Endothelial cell of hepatic sinusoid (primary cell): Measurements from ENCODE around the gene SMOC1.

Source experiments
- in situ Hi-C: cut with HindIII; loops from 2 replicates; pipeline ENCODE4 v1.10.0; 2017; ENCODE audit warnings: low sequenced_read_pairs

SMOC1 gene

GRCh38 chr14:69879175-69880043 lies at the start of gene SMOC1:
SMOC1 (plus strand) TSS chr14:69879416; CDS start chr14:69879679, 263 bp downstream.
- in situ Hi-C loops = no loop called here

- in situ Hi-C loops = no loop called here
These were observed 40.3 kb upstream of the SMOC1 start for GRCh38 chr14:69838881-69839416.

- in situ Hi-C loops = no loop called here
These were observed 39.6 kb upstream of the SMOC1 start for GRCh38 chr14:69839661-69840060.

GRCh38 chr14:69841656-69842055 lies 37.6 kb upstream of the SMOC1 start:
- in situ Hi-C loops = no loop called here

GRCh38 chr14:69842686-69843420 lies 36.4 kb upstream of the SMOC1 start:
- in situ Hi-C loops = no loop called here

GRCh38 chr14:69844171-69844570 lies 35.0 kb upstream of the SMOC1 start:
- in situ Hi-C loops = no loop called here

GRCh38 chr14:69845050-69845581 lies 34.1 kb upstream of the SMOC1 start:
- in situ Hi-C loops = no loop called here

GRCh38 chr14:69845787-69846186 lies 33.4 kb upstream of the SMOC1 start:
- in situ Hi-C loops = no loop called here

- in situ Hi-C loops = no loop called here
These were observed 31.1 kb upstream of the SMOC1 start for GRCh38 chr14:69848156-69848555.

- in situ Hi-C loops = no loop called here
These were observed 30.3 kb upstream of the SMOC1 start for GRCh38 chr14:69848903-69849391.

- in situ Hi-C loops = loop anchor here (5.0 kb wide), 1 partner anchor 67 kb away; no protein-coding TSS in a partner anchor
These were observed 29.0 kb upstream of the SMOC1 start for GRCh38 chr14:69850086-69850735.

GRCh38 chr14:69850736-69851112 lies 28.5 kb upstream of the SMOC1 start:
- in situ Hi-C loops = loop anchor here (5.0 kb wide), 1 partner anchor 67 kb away; no protein-coding TSS in a partner anchor

GRCh38 chr14:69852531-69853321 lies 26.5 kb upstream of the SMOC1 start:
- in situ Hi-C loops = loop anchor here (5.0 kb wide), 1 partner anchor 65 kb away; no protein-coding TSS in a partner anchor

GRCh38 chr14:69853774-69854173 lies 25.4 kb upstream of the SMOC1 start:
- in situ Hi-C loops = loop anchor here (5.0 kb wide), 1 partner anchor 64 kb away; no protein-coding TSS in a partner anchor

- in situ Hi-C loops = loop anchor here (5.0 kb wide), 1 partner anchor 63 kb away; no protein-coding TSS in a partner anchor
These were observed 24.6 kb upstream of the SMOC1 start for GRCh38 chr14:69854598-69854997.

GRCh38 chr14:69855180-69855832 lies 23.9 kb upstream of the SMOC1 start:
- in situ Hi-C loops = no loop called here

- in situ Hi-C loops = no loop called here
These were observed 20.4 kb upstream of the SMOC1 start for GRCh38 chr14:69858801-69859200.

- in situ Hi-C loops = no loop called here
These were observed 19.6 kb upstream of the SMOC1 start for GRCh38 chr14:69859591-69859990.

GRCh38 chr14:69860221-69860620 lies 19.0 kb upstream of the SMOC1 start:
- in situ Hi-C loops = no loop called here
